ENCODE results near the gene ADCY9.
A peak's percentile ranks its signal among the peaks of the same experiment; 100 is the strongest.
"Not testable (repeated sequence)": the region's sequence is repeated elsewhere in the genome, so short reads cannot be mapped to it uniquely, and the experiment has no call there.

ADCY9 gene

GRCh38 chr16:4157376-4157825 is 41.2 kb upstream of the ADCY9 start:
- H3K4me1 ChIP-seq (ENCODE audit: control insufficient read depth, insufficient read depth, low read length): no peaks in the 10 kb centered on the region
- POLR2A ChIA-PET: interaction anchor here (0.6 kb wide), 1 partner anchor 8 kb away, joined by 3 read pairs; no protein-coding TSS in a partner anchor
- CTCF ChIA-PET: interaction anchor here (0.7 kb wide), 1 partner anchor 12 kb away, joined by 3 read pairs; no protein-coding TSS in a partner anchor
- no peak overlapping the region for H3K27ac ChIP-seq (ENCODE audit: extremely low read depth, low read depth, low read length)
- H3K4me3 ChIP-seq (ENCODE audit: low read depth, low read length): no peak overlapping the region
- H3K9me3 ChIP-seq (ENCODE audit: control insufficient read depth, insufficient read depth, low read depth, low read length): no peaks in the 10 kb centered on the region
- no peaks in the 10 kb centered on the region for H3K36me3 ChIP-seq (ENCODE audit: control insufficient read depth in 2 of 2, insufficient read depth in 1 of 2, low read length in 2 of 2)
- TF ChIP-seq, protein P1, sequence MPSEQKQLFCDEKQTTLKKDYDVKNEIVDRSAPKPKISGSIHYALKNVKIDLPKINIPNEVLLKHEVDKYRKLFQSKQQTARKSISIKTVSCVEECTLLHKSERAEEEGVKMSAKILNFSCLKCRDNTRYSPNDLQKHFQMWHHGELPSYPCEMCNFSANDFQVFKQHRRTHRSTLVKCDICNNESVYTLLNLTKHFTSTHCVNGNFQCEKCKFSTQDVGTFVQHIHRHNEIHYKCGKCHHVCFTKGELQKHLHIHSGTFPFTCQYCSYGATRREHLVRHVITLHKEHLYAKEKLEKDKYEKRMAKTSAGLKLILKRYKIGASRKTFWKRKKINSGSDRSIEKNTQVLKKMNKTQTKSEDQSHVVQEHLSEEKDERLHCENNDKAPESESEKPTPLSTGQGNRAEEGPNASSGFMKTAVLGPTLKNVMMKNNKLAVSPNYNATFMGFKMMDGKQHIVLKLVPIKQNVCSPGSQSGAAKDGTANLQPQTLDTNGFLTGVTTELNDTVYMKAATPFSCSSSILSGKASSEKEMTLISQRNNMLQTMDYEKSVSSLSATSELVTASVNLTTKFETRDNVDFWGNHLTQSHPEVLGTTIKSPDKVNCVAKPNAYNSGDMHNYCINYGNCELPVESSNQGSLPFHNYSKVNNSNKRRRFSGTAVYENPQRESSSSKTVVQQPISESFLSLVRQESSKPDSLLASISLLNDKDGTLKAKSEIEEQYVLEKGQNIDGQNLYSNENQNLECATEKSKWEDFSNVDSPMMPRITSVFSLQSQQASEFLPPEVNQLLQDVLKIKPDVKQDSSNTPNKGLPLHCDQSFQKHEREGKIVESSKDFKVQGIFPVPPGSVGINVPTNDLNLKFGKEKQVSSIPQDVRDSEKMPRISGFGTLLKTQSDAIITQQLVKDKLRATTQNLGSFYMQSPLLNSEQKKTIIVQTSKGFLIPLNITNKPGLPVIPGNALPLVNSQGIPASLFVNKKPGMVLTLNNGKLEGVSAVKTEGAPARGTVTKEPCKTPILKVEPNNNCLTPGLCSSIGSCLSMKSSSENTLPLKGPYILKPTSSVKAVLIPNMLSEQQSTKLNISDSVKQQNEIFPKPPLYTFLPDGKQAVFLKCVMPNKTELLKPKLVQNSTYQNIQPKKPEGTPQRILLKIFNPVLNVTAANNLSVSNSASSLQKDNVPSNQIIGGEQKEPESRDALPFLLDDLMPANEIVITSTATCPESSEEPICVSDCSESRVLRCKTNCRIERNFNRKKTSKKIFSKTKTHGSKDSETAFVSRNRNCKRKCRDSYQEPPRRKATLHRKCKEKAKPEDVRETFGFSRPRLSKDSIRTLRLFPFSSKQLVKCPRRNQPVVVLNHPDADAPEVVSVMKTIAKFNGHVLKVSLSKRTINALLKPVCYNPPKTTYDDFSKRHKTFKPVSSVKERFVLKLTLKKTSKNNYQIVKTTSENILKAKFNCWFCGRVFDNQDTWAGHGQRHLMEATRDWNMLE (tag by site-specific recombination; conservative IDR thresholded peaks at IDR 0.05; ENCODE audit: low read depth): no peak
- TF ChIP-seq ZNF266 (tag by site-specific recombination; IDR thresholded peaks at IDR 0.05; ENCODE audit: low read depth) (no peak), ZNF623 (tag by site-specific recombination; IDR thresholded peaks at IDR 0.05) (no peak), REST (tag by site-specific recombination; IDR thresholded peaks at IDR 0.05) (no peak), ZBTB21 (tag by site-specific recombination; IDR thresholded peaks at IDR 0.05) (no peak), ZNF433 (tag by site-specific recombination; IDR thresholded peaks at IDR 0.05; ENCODE audit: low read depth) (no peak), ZSCAN30 (tag by site-specific recombination; IDR thresholded peaks at IDR 0.05) (no peak), HOXD13 (CRISPR knock-in tag; IDR thresholded peaks at IDR 0.05; ENCODE audit: borderline replicate concordance) (no peak), ZNF664 (tag by site-specific recombination; IDR thresholded peaks at IDR 0.05) (no peak), ZNF132 (tag by site-specific recombination; IDR thresholded peaks at IDR 0.05; ENCODE audit: borderline replicate concordance) (no peak), ZNF324 (tag by site-specific recombination; IDR thresholded peaks at IDR 0.05) (no peak), ZNF221 (tag by site-specific recombination; IDR thresholded peaks at IDR 0.05; ENCODE audit: borderline replicate concordance) (no peak)

GRCh38 chr16:4156503-4156902 is 40.3 kb upstream of the ADCY9 start:
- H3K9me3 ChIP-seq (ENCODE audit: control insufficient read depth, insufficient read depth, low read depth, low read length); CTCF ChIA-PET; H3K4me1 ChIP-seq (ENCODE audit: control insufficient read depth, insufficient read depth, low read length); H3K36me3 ChIP-seq (ENCODE audit: control insufficient read depth in 2 of 2, insufficient read depth in 1 of 2, low read length in 2 of 2); H3K27ac ChIP-seq (ENCODE audit: extremely low read depth, low read depth, low read length); H3K4me3 ChIP-seq (ENCODE audit: low read depth, low read length): not testable (repeated sequence)
- TF ChIP-seq ZNF580 (tag by site-specific recombination; IDR thresholded peaks at IDR 0.05): peak; percentile 55; the same call in 1 of the 2 replicates
- TF ChIP-seq ZNF146 (tag by site-specific recombination; IDR thresholded peaks at IDR 0.05): peak; percentile 99
- POLR2A ChIA-PET: interaction anchor here (0.6 kb wide), 1 partner anchor 7 kb away, joined by 3 read pairs; no protein-coding TSS in a partner anchor

- CTCF ChIA-PET; POLR2A ChIA-PET; H3K4me3 ChIP-seq (ENCODE audit: low read depth, low read length): not testable (repeated sequence)
Measured at GRCh38 chr16:4153364-4153763, 37.1 kb upstream of the ADCY9 start.

More at GRCh38 chr16:4153364-4153763, 37.1 kb upstream of the ADCY9 start:
- H3K27ac ChIP-seq (ENCODE audit: extremely low read depth, low read depth, low read length); H3K4me1 ChIP-seq (ENCODE audit: control insufficient read depth, insufficient read depth, low read length); H3K36me3 ChIP-seq (ENCODE audit: control insufficient read depth in 2 of 2, insufficient read depth in 1 of 2, low read length in 2 of 2); H3K9me3 ChIP-seq (ENCODE audit: control insufficient read depth, insufficient read depth, low read depth, low read length): not testable (repeated sequence)
